H1 (cell line): ENCODE results near the gene TTC3. TPM values are rescaled to one million over a fixed set of nuclear protein-coding genes. Genes with fewer than 3 reads are reported as not detected.

Source experiments
- CEBPB ChIP-seq: IDR thresholded peaks from 2 replicates; pipeline ENCODE4 v1.6.1; 2012; ENCODE audit warnings: low read depth, low read length
- CHD1 ChIP-seq: IDR thresholded peaks from 2 replicates; pipeline ENCODE4 v1.6.1; 2012; ENCODE audit warnings: low read depth, low read length, improper control_type of control experiment
- CREB1 ChIP-seq: IDR thresholded peaks from 2 replicates; pipeline ENCODE4 v1.6.1; 2012; ENCODE audit warnings: inconsistent platforms
- HDAC2 ChIP-seq, 2 experiments: fragments of 300-600 bp in 1 of 2; sonication (generic) in 1 of 2; IDR thresholded peaks; 2 replicates each; pipeline ENCODE4 v1.6.1; 2011 to 2012; ENCODE audit warnings: low read depth in 2 of 2, low read length in 2 of 2, mild to moderate bottlenecking in 2 of 2, moderate library complexity in 2 of 2, borderline replicate concordance in 1 of 2, inconsistent platforms in 1 of 2
- JUN ChIP-seq: IDR thresholded peaks from 2 replicates; pipeline ENCODE4 v1.6.1; 2011; ENCODE audit warnings: low read depth, mild to moderate bottlenecking, improper control_type of control experiment, low read length
- RBBP5 ChIP-seq: IDR thresholded peaks from 2 replicates; pipeline ENCODE4 v1.7.1; 2012; ENCODE audit warnings: low read depth, mild to moderate bottlenecking, inconsistent platforms, low read length, moderate library complexity, borderline replicate concordance
- RXRA ChIP-seq: IDR thresholded peaks from 2 replicates; pipeline ENCODE4 v1.6.1; 2011; ENCODE audit warnings: low read depth, mild to moderate bottlenecking, low read length, moderate library complexity; ENCODE audit not compliant: insufficient read depth
- SP4 ChIP-seq: IDR thresholded peaks from 2 replicates; pipeline ENCODE4 v1.6.1; 2012; ENCODE audit warnings: low read length, inconsistent platforms
- TBP ChIP-seq: IDR thresholded peaks from 2 replicates; pipeline ENCODE4 v1.6.1; 2011; ENCODE audit warnings: low read depth, low read length, improper control_type of control experiment
- polyA plus RNA-seq, 7 experiments: library from polyadenylated mRNA; depleted of rRNA in 3 of 7; stranded (reverse) in 5 of 7; unstranded in 2 of 7; fragments of >200 nt in 5 of 7; fragments of 200-250 nt in 2 of 7; gene quantifications; 1 replicate in 5 of 7; 2 replicates in 1 of 7; 4 replicates in 1 of 7; pipeline versions ENCODE4 v1.2.1 to v1.2.3, GENCODE V29; 2011 to 2013; ENCODE audit warnings: missing spikeins in 2 of 7, mixed read lengths in 2 of 7
- total RNA-seq: library from RNA; stranded (reverse); fragmentation: NEBNext Ultra II Directional; extraction: Animal tissue kit (Norgen Biotek cat#: 25700); gene quantifications from 2 replicates; pipeline ENCODE4 v1.2.1, GENCODE V29; 2021

TTC3 gene
- total and polyA plus RNA-seq, 2 of the 8 experiments (the other 6 are each of a cell fraction or from before 2014, with no cell fraction given) = 11.0 to 36.2 TPM

DNA sequence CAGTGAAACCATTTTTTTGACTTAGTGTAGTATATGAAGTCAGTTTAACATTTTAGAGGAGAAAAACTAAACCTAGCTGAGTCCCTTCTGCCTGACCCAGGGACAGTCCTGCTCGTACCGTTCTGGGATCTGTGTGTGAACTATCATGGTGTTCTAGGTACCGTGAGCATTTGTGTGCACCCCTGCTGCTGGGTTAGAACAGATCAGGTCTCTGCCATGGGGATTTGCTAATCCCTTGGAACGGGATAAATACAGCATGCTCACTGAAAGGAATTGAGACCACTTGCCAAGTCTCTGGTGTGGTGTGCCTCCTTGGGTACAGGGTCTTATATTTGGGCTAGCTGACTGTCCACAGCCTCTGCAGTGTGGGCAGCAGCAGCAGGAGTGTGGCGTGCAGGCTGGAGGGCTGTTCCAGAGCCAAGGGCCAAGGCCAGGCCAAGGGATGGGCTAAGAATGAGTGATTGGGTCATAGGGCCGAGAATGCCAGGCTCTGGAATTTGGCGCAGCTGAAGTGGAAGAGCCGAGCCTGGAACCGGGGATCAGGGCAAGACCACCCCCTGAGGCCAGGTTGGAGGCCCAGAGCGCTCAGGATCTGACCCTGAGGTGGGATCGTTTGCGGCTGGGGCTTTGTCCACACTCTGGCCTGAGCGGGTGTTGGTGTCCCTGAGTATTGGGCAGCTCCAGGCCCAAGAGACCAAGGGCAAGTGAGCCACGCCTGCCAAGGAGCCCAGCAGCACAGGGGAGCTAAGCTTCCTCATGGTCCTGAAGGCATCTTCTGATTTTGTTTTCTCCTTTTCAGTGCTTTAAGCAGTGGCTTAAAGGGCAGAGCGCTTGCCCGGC, 127.8 kb downstream of the TTC3 start (continued):
- TF ChIP-seq JUN = no peak
- no peak for TF ChIP-seq CREB1
- no peak for TF ChIP-seq HDAC2 (IDR thresholded peaks at IDR 0.05; ENCODE audit: borderline replicate concordance in 1 of 2, low read depth in 2 of 2, low read length in 2 of 2)
- TF ChIP-seq CHD1 = no peak
- TF ChIP-seq TBP = no peak
- no peak for TF ChIP-seq CEBPB
- TF ChIP-seq SP4 = no peak
- TF ChIP-seq RBBP5 = no peak
- TF ChIP-seq RXRA = no peak
